ENCODE data around the gene PSMD14.
A peak's percentile ranks its signal among the peaks of the same experiment; 100 is the strongest.

- peak; percentile 44 for TF ChIP-seq PTBP1 (IDR thresholded peaks at IDR 0.05; ENCODE audit: low read depth, low read length, poor library complexity, severe bottlenecking)
- TF ChIP-seq TCF7 (IDR thresholded peaks at IDR 0.05; ENCODE audit: low read depth), result no peak; the same call in 1 of the 2 replicates
- peak; percentile 92 for TF ChIP-seq ZSCAN29 (CRISPR knock-in tag; conservative IDR thresholded peaks at IDR 0.05)
- TF ChIP-seq FOXA1 (IDR thresholded peaks at IDR 0.05), result no peak
- 0 out of 2 replicates have a peak, but pooled peaks have one; percentile 1 for TF ChIP-seq FOXA1 (CRISPR knock-in tag; IDR thresholded peaks at IDR 0.05)
- TF ChIP-seq RNF2 (conservative IDR thresholded peaks at IDR 0.05; ENCODE audit: low read depth), result peak; percentile 92
- TF ChIP-seq, protein P1, sequence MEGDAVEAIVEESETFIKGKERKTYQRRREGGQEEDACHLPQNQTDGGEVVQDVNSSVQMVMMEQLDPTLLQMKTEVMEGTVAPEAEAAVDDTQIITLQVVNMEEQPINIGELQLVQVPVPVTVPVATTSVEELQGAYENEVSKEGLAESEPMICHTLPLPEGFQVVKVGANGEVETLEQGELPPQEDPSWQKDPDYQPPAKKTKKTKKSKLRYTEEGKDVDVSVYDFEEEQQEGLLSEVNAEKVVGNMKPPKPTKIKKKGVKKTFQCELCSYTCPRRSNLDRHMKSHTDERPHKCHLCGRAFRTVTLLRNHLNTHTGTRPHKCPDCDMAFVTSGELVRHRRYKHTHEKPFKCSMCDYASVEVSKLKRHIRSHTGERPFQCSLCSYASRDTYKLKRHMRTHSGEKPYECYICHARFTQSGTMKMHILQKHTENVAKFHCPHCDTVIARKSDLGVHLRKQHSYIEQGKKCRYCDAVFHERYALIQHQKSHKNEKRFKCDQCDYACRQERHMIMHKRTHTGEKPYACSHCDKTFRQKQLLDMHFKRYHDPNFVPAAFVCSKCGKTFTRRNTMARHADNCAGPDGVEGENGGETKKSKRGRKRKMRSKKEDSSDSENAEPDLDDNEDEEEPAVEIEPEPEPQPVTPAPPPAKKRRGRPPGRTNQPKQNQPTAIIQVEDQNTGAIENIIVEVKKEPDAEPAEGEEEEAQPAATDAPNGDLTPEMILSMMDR (CRISPR knock-in tag; IDR thresholded peaks at IDR 0.05), result peak; percentile 29; the same call in 1 of the 2 replicates
- no peak for TF ChIP-seq ZNF597 (CRISPR knock-in tag; IDR thresholded peaks at IDR 0.05)
- peak; percentile 100 for TF ChIP-seq PHF8 (CRISPR knock-in tag; IDR thresholded peaks at IDR 0.05)
- no peak for TF ChIP-seq IKZF1 (IDR thresholded peaks at IDR 0.05)
These were observed at the start of gene PSMD14 for GRCh38 chr2:161308178-161308955.

All from HepG2 (cell line).